ENCODE data around the gene CST9. TPM values are rescaled to one million over a fixed set of nuclear protein-coding genes. Genes with fewer than 3 reads are reported as not detected.

The CST9 gene
- total and polyA plus RNA-seq, 2 donors from 2014 or later: not detected

DNA sequence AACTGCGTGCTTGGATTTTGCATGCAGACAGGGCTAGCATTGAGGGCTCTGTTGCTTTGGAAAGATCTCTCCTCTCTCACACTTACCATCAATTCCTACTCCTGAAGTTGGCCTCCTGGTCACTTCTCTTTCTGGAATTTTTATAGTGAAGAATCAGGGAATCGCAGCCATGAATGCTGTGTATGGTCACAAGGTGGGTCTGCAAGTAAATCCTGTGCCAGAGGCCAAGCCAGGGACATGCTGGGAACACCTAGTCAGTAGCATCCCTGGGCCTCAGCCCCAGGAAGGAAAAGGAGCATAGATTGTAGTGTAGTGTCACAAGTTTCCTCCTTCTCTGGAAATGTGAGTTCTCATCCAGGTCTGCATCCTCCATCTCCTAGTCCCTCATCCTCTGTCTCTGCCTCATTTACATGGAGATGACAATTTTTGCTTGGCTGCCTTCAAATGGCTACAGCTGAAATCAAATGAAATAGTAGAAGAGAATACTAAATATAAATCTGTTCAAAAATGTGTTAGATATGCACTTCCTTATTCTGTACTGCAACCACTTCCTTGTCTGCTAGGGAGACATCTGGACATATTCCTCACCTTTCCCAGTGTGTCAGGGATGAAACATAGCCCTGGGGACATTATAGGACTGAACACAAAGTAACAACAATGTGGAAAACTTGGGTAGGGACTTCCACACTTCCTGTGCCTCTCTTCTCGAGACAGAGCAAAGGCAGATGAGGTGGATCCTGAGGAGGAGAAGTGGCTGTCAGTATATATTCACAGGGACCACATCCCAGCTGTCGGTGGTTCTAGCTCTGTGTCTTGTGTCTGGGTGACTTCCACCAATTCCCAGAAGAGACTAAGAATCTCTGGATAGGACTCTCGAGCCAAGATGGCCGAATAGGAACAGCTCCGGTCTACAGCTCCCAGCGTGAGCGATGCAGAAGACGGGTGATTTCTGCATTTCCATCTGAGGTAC, 17.0 kb downstream of the CST9 start:
- no peaks in the 10 kb centered on the region for H3K9me3 ChIP-seq (ENCODE audit: control insufficient read depth in 2 of 3, insufficient read depth in 1 of 3, low read length in 3 of 3)
- no peak for DNase-seq
- intact Hi-C loops (cut with DNase I): no loop called here
- H3K4me1 ChIP-seq (ENCODE audit: control insufficient read depth in 2 of 3, insufficient read depth in 2 of 3, low read depth in 1 of 3, low read length in 3 of 3): no peaks in the 10 kb centered on the region
- H3K4me3 ChIP-seq (ENCODE audit: low read length in 3 of 3): no peak overlapping the region
- no peak overlapping the region for H3K27ac ChIP-seq (ENCODE audit: low read depth in 2 of 2, low read length in 2 of 2)
- H3K9ac ChIP-seq (ENCODE audit: low read length in 3 of 3): no peak overlapping the region
- no peak for FAIRE-seq
- H3K27me3 ChIP-seq (ENCODE audit: control insufficient read depth, insufficient read depth, low read length): no peaks in the 10 kb centered on the region
- TF ChIP-seq, protein P1, sequence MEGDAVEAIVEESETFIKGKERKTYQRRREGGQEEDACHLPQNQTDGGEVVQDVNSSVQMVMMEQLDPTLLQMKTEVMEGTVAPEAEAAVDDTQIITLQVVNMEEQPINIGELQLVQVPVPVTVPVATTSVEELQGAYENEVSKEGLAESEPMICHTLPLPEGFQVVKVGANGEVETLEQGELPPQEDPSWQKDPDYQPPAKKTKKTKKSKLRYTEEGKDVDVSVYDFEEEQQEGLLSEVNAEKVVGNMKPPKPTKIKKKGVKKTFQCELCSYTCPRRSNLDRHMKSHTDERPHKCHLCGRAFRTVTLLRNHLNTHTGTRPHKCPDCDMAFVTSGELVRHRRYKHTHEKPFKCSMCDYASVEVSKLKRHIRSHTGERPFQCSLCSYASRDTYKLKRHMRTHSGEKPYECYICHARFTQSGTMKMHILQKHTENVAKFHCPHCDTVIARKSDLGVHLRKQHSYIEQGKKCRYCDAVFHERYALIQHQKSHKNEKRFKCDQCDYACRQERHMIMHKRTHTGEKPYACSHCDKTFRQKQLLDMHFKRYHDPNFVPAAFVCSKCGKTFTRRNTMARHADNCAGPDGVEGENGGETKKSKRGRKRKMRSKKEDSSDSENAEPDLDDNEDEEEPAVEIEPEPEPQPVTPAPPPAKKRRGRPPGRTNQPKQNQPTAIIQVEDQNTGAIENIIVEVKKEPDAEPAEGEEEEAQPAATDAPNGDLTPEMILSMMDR (IDR thresholded peaks at IDR 0.05; ENCODE audit: borderline replicate concordance, extremely low read depth, insufficient read depth): no peak
- no peaks in the 10 kb centered on the region for H3K36me3 ChIP-seq (ENCODE audit: control insufficient read depth in 2 of 3, insufficient read depth in 3 of 3, low read length in 3 of 3)

DNA sequence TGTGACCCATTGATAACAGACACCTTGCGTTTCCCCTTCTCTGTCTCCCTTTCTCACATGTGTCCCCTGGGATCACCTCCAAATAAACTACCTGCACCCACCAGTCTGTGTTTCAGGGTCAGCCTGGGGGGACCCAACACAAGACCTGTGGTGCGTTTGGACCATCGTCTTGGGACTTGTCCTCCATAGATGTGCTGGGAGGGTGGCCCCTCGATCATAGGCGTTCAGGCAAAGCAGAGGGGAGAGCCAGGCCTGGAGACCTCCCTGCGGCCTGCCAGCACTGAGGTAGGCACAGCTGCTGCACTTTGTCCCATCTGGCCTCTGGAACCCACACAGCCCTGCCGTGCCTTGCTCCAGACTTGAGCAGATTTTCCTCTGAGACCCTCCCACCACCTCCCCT, 18.1 kb downstream of the CST9 start:
- TF ChIP-seq, protein P1 (IDR thresholded peaks at IDR 0.05; ENCODE audit: borderline replicate concordance, extremely low read depth, insufficient read depth): no peak

DNA sequence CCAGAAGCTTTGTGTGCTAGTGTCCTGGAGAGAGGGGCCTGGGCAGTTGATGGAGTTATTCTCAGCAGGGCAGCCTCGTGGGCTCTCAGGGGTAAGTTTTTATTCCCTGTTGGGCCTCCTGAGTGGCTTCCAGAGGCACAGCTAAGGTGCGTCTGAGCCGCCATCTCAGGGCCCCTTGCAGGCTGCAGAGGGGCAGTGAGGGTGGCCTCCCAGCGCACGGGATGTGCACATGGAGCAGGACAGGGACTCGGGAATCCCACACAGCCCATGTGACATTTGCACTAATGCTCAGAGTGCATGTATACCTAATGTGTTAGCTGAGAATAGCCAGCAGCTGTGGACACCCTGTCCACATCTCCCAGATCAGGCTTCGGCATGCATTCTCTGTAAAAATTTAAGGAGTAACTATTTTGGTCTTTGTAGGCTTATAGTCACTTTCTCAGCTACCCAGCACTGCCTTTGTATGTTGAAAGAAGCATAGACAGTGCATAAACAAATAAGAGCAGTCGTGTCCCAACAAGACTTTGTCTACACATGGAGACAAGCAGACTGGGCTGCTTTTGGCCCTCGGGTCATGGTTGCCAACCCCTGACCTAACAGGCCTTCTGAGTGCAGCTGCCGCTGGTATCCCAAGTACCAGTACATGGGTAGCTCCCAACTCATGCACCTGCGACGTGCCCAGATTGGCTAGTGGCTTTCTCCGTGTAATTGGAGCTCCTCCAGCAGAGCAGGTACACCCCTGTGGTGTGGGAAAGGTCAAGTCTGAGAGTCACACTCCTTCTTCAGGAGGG, 18.8 kb downstream of the CST9 start:
- no peak overlapping the region for H3K9ac ChIP-seq (ENCODE audit: low read length in 3 of 3)
- intact Hi-C loops (cut with DNase I): no loop called here
- no peaks in the 10 kb centered on the region for H3K27me3 ChIP-seq (ENCODE audit: control insufficient read depth, insufficient read depth, low read length)
- H3K36me3 ChIP-seq (ENCODE audit: control insufficient read depth in 2 of 3, insufficient read depth in 3 of 3, low read length in 3 of 3): no peaks in the 10 kb centered on the region
- no peak overlapping the region for H3K27ac ChIP-seq (ENCODE audit: low read depth in 2 of 2, low read length in 2 of 2)
- no peaks in the 10 kb centered on the region for H3K9me3 ChIP-seq (ENCODE audit: control insufficient read depth in 2 of 3, insufficient read depth in 1 of 3, low read length in 3 of 3)
- TF ChIP-seq, protein P1 (IDR thresholded peaks at IDR 0.05; ENCODE audit: borderline replicate concordance, extremely low read depth, insufficient read depth): no peak
- DNase-seq (no peak), FAIRE-seq (no peak)
- H3K4me1 ChIP-seq (ENCODE audit: control insufficient read depth in 2 of 3, insufficient read depth in 2 of 3, low read depth in 1 of 3, low read length in 3 of 3): no peaks in the 10 kb centered on the region
- H3K4me3 ChIP-seq (ENCODE audit: low read length in 3 of 3): no peak overlapping the region

More for the DNA sequence above, 18.1 kb downstream of the CST9 start:
- Histone ChIP-seq H3K27me3 (ENCODE audit: control insufficient read depth, insufficient read depth, low read length) (no peaks in the 10 kb centered on the region), H3K27ac (ENCODE audit: low read depth in 2 of 2, low read length in 2 of 2) (no peak overlapping the region), H3K4me3 (ENCODE audit: low read length in 3 of 3) (no peak overlapping the region), H3K9ac (ENCODE audit: low read length in 3 of 3) (no peak overlapping the region), H3K36me3 (ENCODE audit: control insufficient read depth in 2 of 3, insufficient read depth in 3 of 3, low read length in 3 of 3) (no peaks in the 10 kb centered on the region), H3K9me3 (ENCODE audit: control insufficient read depth in 2 of 3, insufficient read depth in 1 of 3, low read length in 3 of 3) (no peaks in the 10 kb centered on the region), H3K4me1 (ENCODE audit: control insufficient read depth in 2 of 3, insufficient read depth in 2 of 3, low read depth in 1 of 3, low read length in 3 of 3) (no peaks in the 10 kb centered on the region)
- no peak for DNase-seq
- no peak for FAIRE-seq
- intact Hi-C loops (cut with DNase I): no loop called here
